H1 (cell line): ENCODE results near the gene CAP1. TPM values are rescaled to one million over a fixed set of nuclear protein-coding genes. Genes with fewer than 3 reads are reported as not detected.

Experiments used
- BACH1 ChIP-seq: IDR thresholded peaks from 2 replicates; pipeline ENCODE4 v1.6.1; 2012; ENCODE audit warnings: low read length, improper control_type of control experiment
- KDM4A ChIP-seq: IDR thresholded peaks from one replicate; pipeline ENCODE4 v1.7.1; 2012; ENCODE audit warnings: low read depth, mild to moderate bottlenecking, moderate library complexity, low read length, inconsistent platforms; ENCODE audit not compliant: severe bottlenecking
- MAFK ChIP-seq: IDR thresholded peaks from 2 replicates; pipeline ENCODE4 v1.6.1; 2012; ENCODE audit warnings: low read depth, mild to moderate bottlenecking, improper control_type of control experiment, low read length
- POLR2AphosphoS5 ChIP-seq: IDR thresholded peaks from 2 replicates; pipeline ENCODE4 v1.6.1; 2011; ENCODE audit warnings: low read depth, low read length
- RBBP5 ChIP-seq: IDR thresholded peaks from 2 replicates; pipeline ENCODE4 v1.7.1; 2012; ENCODE audit warnings: low read depth, mild to moderate bottlenecking, inconsistent platforms, low read length, moderate library complexity, borderline replicate concordance
- SAP30 ChIP-seq: fragments of 300-600 bp; sonication (generic); IDR thresholded peaks from 2 replicates; pipeline ENCODE4 v1.7.1; 2012; ENCODE audit warnings: low read length, moderate library complexity, mild to moderate bottlenecking, inconsistent platforms; ENCODE audit not compliant: insufficient read depth, insufficient replicate concordance
- SIN3A ChIP-seq, 2 experiments: IDR thresholded peaks in 1 of 2; conservative IDR thresholded peaks in 1 of 2; 2 replicates each; pipeline ENCODE4 v1.6.1; 2011 to 2012; ENCODE audit warnings: low read length in 2 of 2, improper control_type of control experiment in 1 of 2, low read depth in 1 of 2, mild to moderate bottlenecking in 1 of 2
- SP1 ChIP-seq: IDR thresholded peaks from 2 replicates; pipeline ENCODE4 v1.6.1; 2011; ENCODE audit warnings: low read depth, low read length
- TEAD4 ChIP-seq: IDR thresholded peaks from 2 replicates; pipeline ENCODE4 v1.6.1; 2012; ENCODE audit warnings: low read depth, low read length, inconsistent platforms, mixed read lengths
- polyA plus RNA-seq, 7 experiments: library from polyadenylated mRNA; depleted of rRNA in 3 of 7; stranded (reverse) in 5 of 7; unstranded in 2 of 7; fragments of >200 nt in 5 of 7; fragments of 200-250 nt in 2 of 7; gene quantifications; 1 replicate in 5 of 7; 2 replicates in 1 of 7; 4 replicates in 1 of 7; pipeline versions ENCODE4 v1.2.1 to v1.2.3, GENCODE V29; 2011 to 2013; ENCODE audit warnings: missing spikeins in 2 of 7, mixed read lengths in 2 of 7
- total RNA-seq: library from RNA; stranded (reverse); fragmentation: NEBNext Ultra II Directional; extraction: Animal tissue kit (Norgen Biotek cat#: 25700); gene quantifications from 2 replicates; pipeline ENCODE4 v1.2.1, GENCODE V29; 2021

The CAP1 gene
- total and polyA plus RNA-seq, 2 of the 8 experiments (the other 6 are each of a cell fraction or from before 2014, with no cell fraction given), result 140 to 295 TPM

- no peak for TF ChIP-seq SAP30
- TF ChIP-seq RBBP5, result peak; percentile 72; the same call in 1 of the 2 replicates
- no peak; the same call in none of the 2 replicates for TF ChIP-seq POLR2AphosphoS5
- no peak for TF ChIP-seq TEAD4
- TF ChIP-seq KDM4A, result no peak
- TF ChIP-seq BACH1, result no peak
- TF ChIP-seq MAFK, result no peak
- TF ChIP-seq SP1, result 0 out of 2 replicates have a peak, but pooled peaks have one; percentile 21
- TF ChIP-seq SIN3A (conservative IDR thresholded peaks at IDR 0.05 in 1 of 2, IDR thresholded peaks at IDR 0.05 in 1 of 2; ENCODE audit: low read depth in 1 of 2, low read length in 2 of 2), result peak; percentile 63 to 66; a peak in 2 of 4 replicates
- TF ChIP-seq, all 59 proteins: peak for 15
These were observed at the start of gene CAP1 (continued) for GRCh38 chr1:40040511-40041465.
